UCSD-AML1 (cell line): ENCODE results near the gene SPRED3.
"Not testable (repeated sequence)": the region's sequence is repeated elsewhere in the genome, so short reads cannot be mapped to it uniquely, and the experiment has no call there.

Experiments used
- DNase-seq: peaks from one replicate; lab custom pipeline; 2025; ENCODE audit not compliant: unreplicated experiment; lab: John Stamatoyannopoulos, UW

The SPRED3 gene, protein sequence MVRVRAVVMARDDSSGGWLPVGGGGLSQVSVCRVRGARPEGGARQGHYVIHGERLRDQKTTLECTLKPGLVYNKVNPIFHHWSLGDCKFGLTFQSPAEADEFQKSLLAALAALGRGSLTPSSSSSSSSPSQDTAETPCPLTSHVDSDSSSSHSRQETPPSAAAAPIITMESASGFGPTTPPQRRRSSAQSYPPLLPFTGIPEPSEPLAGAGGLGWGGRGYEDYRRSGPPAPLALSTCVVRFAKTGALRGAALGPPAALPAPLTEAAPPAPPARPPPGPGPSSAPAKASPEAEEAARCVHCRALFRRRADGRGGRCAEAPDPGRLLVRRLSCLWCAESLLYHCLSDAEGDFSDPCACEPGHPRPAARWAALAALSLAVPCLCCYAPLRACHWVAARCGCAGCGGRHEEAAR

DNA sequence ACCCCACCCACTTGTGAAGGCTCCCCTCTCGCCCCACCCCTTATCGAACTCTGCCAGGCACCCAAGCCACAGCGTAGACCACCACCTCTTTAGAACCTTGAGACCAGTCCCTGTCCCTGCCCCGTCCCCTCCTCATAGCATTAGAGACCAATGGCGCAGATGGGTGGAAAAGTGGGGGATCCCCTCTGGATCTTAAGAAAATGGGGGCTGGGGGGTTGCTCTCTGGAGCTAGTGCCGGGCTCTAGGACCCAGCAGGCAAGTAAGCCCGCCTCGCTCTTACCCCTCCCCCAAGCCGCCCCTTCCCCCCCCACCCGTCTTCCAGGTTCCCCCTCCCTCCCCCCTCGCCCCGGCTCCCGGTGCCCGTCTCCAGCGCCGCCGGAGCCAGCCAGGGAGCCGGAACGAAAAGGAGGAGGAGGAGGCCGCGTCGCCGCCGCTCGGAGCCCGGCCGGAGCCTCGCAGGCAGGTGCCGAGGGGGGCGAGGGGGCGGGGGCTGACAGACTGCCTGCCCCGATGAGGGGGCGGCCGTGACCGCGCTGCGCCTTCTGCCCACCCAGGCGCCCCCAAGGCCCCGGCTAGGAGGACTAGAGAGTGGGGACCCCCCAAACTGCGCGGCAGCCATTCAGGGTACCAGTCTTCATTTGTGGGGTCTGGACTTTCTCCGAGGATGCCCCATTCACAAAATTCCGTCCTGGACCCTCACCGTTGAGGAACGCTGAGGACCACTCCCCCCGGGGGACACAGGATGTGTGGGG, at the start of gene SPRED3:
Gene SPRED3, plus strand, starts transcription at position 349 of the 752 bp plus-strand sequence. CDS start 1,606 bp downstream, outside the sequence.
- no peak for DNase-seq

DNA sequence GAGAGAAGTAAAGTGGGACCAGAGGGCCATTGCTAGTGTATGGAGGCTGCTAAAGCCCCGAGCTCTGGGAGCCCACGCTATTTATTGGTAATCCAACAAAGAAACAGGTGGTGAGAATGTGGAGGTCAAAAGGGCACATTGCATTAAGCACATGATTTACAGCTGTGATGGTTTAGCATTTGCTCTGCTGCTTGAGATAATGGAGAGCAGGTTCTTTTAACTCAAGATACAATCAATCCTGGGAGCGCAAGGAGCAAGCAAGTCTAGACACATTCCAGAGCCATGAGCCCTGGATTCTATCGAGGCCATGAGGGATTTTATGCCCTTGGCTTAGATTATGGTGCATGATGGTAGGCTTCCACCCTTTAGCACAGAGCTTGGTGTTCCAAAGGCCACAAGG, 49.5 kb upstream of the SPRED3 start:
- not testable (repeated sequence) for DNase-seq

DNA sequence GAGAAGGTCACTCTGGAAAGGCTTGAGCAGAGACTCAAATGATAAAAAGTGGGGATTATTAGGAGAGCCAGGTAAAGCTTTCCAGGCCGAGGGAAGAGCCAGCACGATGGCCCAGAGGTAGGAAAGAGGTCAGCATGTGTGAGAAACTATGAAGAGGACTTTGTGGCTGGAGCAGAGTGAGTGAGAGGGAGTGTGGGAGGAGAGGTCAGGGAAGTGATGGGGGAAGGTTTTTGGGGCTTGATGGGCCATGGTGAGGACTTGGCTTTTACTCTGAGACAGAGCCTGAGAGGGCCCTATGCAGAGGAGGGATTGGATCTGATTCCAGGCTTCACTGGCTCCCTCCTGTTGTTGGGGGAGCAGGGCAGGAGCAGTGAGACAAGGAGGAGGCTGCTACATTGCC, 47.6 kb upstream of the SPRED3 start:
- no peak for DNase-seq

DNA sequence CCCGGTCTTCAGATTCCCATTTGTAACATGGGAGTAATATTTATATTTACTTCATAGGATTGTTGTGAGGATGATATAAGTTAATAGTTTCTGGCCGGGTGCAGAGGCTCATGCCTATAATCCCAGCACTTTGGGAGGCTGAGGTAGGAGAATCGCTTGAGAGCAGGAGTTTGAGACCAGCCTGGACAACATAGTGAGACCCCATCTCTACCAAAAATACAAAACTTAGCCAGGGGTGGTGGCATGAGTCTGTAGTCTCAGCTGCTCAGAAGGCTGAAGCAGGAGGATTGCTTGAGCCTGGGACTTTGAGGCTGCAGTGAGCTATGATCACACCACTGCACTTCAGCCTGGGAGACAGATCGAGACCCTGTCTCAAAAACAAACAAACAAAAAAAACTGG, 41.7 kb upstream of the SPRED3 start:
- DNase-seq = no peak

DNA sequence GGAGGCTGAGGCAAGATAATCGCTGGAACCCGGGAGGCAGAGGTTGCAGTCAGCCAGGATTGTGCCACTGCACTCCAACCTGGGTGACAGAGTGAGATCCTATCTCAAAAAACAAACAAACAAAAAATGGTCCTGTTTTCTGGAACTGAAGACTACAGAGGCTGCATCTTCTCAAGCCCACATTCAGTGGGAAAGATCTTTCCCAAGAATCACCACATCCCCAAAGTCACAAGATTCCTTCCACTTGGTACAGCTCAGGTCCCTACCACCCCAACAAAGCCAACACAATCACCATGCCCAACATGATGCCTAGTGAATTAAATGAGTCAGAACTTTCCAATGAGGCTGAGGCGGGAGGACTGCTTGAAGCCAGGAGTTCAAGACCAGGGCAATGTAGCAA, 37.6 kb upstream of the SPRED3 start:
- no peak for DNase-seq

DNA sequence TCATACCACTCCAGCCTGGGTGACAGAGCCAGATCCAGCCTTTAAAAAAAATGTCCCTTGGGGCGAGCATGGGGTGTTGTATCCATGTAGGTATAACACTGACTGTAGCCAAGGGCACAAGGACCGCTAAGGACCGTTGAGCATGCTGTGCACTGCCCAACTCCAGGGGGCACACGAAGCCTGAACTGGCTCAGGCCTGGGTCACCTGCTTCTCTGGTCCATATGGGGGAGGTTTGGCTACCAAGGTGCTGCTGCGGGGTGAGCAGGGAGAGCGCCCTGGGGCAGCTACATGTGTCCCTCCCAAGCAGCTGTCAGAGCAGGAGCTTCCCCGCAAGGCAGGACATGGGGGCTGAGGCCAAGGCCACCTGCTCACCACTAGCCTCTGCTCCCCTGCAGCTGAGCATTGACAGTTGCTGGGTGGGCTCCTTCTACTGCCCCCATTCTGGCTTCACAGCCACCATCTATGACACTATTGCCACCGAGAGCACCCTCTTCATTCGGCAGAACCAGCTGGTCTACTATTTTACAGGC, 36.6 kb upstream of the SPRED3 start:
- no peak for DNase-seq

DNA sequence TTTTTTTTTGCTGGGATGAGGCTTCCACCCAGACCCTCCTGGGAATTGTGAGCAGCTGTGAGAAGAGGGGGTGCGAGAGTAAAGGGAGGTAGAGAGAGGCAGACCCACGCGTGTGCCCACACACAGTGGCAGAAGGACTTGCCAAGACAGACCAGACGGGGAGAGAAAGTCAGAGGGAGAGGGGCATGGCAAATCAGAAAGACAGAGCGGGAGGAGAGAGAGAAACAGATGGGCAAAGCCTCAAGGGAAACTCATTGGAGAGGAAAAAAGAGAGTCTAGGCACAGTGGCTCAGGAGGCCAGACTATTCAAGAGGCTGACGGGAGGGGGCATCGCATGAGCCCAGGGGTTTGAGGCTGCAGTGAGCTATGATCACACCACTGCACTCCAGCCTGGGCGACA, 35.9 kb upstream of the SPRED3 start:
- no peak for DNase-seq

DNA sequence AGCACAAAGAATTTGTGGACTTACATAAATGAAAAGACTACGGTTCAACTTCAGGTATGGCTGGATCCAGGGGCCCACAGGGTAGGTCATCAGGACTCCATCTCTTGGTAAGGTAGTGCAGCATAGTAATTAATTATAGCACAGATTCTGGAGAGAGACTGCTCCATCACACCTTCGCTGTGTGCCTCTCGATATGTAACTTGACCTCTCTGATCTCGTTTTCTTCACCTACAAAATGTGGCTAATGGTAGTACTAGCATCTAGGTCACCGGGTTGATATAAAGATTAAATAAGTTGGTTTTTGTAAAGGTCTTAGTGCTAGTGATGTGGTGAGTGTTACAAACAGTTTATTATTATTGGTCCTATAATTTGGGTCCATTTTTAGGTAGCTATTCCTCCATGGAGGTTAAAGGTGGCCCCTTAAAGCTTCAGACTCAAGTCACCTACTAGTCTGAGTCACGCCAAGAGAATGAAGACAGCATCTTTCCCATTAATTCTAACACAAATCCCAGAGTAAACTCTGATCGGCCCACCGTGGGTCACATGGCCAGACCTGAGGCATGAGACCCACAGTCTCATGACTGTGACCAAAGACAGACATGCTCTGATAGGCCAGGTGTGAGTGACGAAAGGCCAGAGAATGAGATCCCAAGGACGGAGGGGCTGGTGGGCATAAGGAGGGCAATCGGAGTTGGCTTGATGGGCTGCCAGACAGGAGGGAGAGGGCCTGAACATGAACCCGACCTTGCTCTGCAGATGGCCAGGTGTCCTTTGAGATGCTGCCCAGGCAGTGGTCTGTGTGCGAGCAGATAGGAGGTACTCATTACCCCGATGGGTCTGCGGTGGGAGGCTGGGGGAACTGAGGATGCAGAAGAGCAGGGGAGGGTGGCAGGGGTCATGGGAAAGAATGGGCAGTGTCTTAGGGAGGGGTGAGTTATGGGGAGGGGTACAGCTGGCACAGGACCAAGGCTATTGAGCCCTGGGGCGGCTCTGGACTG, 32.5 kb upstream of the SPRED3 start:
- no peak for DNase-seq

DNA sequence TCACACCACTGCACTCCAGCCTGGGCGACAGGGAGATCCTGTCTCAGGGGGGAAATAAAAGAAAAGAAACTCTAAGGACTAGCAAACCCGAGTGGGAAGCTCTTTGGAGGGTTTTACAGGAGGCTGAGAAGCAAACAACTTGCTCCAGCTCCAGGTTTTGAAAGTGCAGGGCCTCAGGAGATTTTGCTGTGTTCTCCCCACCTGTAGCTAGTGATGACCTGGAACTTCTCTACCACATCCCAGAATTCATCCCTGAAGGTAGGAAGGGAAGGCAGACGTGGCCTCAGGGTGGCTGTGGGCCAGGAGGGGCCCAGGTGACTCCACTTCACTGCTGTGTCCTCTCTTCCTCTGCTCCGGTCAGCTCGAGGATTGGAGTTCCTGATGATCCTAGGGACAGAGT, 30.4 kb upstream of the SPRED3 start:
- DNase-seq = no peak

DNA sequence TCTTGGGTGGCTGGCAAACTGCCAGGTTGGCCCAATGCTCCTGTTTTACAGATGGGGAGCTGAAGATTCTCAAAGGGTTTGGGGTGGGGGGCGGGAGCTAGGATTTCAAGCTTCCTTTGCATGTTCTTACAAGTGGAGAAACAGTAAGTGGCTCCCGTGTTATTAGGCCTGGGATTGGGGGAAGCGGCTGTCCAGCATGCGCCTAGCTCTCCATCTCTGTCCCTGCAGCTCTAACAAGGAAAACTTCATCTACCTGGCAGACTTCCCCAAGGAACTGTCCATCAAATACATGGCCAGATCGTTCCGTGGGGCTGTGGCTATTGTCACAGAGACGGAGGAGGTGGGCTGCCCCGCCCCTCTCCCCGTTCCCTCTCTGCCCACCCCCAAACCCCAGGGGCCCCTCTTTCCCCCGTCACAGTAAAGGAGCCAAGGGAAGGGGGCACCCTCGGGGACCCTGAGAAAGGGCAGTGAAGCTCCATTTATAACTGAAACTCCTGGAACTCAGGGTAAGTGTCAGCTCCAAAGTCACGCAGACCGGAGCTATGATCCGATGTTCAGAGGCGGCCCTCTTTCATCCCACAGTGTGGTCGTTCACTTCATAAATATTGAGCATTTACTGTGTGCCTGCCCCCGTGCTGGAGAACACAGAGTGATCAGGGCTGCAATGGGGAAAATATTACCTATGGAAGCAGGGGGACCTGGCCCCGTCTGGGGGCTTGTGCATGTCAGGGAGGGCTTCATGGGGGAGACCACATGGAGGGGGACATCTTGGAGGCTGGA, 29.1 kb upstream of the SPRED3 start:
- DNase-seq = no peak

DNA sequence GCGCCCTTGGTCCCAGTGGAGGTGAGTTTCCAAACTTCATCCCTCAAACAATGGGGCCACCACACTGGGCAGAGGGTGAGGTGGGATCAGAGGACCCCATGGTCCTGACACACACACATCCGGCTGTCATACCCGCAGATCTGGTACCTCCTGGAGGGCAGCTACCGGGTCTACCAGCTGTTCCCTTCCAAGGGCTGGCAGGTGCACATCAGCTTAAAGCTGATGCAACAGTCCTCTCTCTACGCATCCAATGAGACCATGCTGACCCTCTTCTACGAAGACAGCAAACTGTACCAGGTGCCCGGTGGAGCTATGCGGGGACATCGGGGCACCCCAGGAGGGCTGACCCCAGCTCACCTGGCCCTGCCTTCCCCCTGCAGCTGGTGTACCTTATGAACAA, 28.1 kb upstream of the SPRED3 start:
- DNase-seq = no peak

DNA sequence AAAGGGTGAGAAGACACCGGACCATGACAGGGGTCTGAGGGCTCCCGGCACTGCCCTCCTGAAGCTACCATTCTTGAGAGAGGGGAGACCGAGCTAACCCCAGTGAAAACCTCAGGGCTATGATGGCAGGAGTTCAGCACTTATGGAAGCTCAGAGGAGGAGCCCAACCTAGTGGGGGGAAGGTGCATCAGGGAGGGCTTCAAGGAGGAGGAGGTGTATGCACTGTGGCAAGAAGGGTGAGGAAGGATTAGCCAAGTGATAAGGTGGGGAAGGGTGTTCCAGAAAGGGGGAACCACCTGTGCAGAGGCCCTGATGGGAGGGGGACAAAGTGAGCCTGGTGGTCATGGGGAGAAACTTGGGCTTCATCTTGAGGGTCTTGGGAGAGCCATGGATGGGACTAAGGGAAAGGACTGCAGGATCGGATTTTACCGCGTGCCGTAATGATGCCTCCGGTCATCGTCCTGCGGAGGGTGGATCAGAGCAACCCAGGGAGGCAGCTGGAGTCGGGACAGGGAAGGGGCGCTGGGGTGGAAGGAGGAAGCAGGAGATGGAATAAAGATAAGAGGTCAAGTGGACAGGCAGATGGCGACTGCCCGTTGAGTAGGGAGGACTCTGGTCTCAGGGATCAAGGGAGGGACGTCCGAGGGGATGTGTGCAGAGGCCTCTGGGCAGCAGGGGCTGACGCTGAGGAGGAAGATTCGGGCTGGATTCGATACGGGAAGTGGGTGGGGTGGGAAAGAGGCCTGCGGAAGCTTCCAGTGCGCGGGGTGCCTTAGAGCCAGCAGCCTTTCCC, 27.5 kb upstream of the SPRED3 start:
- DNase-seq = no peak

DNA sequence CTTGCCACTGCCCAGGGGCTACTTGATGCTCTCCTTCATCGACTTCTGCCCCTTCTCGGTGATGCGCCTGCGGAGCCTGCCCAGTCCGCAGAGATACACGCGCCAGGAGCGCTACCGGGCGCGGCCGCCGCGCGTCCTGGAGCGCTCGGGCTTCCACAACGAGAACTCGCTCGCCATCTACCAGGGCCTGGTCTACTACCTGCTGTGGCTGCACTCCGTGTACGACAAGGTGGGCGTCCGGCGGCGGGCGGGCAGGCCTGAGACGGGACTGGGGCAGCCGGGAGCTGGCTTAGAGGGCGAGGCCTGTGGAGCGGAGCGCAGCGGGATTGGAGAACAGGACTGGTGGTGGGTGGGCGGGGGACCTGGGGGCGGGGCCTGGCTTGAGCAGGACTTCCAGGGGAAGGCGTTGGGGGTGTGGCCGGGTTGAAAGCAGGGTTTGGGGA, 26.8 kb upstream of the SPRED3 start:
- DNase-seq = peak; percentile 87

DNA sequence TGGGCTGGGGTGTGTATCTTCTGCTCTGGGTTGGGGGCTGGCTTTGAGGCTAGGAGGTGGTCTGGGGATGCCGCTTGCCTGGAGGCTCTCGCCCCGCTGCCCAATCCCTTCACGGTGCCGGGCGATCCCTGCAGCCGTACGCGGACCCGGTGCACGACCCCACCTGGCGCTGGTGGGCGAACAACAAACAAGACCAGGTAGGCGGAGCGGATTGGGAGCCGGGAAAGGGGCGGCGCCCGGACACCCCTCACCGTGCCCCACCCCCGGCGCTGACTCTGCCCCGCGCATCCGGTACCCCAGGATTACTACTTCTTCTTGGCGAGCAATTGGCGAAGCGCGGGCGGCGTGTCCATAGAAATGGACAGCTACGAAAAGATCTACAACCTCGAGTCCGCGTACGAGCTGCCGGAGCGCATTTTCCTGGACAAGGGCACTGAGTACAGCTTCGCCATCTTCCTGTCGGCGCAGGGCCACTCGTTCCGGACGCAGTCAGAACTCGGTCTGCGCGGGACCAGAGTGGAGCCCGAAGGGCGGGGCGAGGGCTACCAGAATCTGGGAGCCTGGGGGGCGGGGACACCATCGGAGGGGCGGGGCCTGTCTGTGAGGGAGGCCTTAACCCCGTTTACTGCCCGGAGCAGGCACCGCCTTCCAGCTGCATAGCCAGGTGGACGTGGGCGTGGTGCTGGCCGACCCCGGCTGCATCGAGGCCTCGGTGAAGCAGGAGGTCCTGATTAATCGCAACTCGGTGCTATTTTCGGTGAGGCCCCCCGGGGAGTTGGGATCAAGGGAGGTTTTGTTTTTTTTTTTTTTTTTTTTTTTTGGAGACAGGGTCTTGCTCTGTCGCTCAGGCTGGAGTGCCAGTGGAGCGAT, 26.2 kb upstream of the SPRED3 start:
- peak; percentile 90 for DNase-seq

DNA sequence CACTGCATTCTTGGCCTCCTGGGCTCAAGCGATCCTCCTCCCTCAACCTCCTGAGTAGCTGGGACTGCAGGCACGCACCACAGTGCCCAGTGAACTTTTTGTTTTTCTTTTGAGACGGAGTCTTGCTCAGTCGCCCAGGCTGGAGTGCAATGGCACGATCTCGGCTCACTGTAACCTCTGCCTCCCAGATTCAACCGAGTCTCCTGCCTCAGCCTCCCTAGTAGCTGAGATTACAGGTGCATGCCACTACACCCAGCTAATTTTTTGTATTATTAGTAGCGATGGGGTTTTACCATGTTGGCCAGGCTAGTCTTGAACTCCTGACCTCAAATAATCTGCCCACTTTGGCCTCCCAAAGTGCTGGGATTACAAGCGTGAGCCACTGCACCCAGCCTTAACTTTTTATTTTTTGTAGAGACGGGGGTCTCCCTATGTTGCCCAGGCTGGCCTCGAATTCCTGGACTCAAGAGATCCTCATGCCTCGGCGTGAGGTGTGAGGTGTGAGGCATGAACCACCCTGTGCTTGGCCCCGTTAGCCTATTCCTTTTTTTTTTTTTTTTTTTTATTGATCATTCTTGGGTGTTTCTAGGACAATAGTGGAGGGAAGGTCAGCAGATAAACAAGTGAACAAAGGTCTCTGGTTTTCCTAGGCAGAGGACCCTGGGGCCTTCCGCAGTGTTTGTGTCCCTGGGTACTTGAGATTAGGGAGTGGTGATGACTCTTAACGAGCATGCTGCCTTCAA, 25.4 kb upstream of the SPRED3 start:
- DNase-seq = not testable (repeated sequence)

DNA sequence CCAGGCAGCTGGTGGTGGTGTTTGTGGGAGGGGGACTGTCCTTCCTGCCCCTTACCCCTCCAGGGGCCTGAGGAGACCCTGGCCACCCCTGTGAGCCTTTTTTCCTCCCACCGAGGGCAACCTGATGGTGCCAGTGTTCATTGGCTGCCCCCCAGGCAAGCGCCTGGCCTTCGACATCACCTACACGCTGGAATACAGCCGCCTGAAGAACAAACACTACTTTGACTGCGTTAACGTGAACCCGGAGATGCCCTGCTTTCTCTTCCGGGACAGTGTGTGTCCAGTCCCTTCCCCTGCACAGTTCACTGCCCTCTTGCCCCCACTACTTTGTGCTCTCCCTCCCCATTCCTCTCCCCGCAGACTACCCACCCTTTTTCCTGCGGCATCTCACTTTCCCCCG, 21.5 kb upstream of the SPRED3 start:
- DNase-seq = no peak

DNA sequence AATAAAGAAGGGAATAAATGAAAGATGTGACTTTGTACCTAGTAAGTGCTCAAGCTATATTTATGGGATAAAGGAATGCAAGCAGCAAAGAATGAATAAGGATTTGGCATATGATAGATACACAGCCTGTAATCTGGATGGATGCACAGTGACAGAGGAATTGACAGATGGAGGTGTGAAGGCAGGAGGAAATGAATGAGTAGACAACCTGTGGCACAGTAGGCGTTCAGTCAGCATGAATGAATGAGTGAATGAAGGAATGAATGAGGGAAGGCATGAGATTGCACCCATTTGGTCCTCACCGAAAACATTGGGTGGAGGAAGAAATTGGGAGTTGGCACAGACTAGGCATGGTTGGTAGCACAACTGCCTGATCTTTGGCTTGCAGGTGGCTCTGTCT, 18.9 kb upstream of the SPRED3 start:
- no peak for DNase-seq

DNA sequence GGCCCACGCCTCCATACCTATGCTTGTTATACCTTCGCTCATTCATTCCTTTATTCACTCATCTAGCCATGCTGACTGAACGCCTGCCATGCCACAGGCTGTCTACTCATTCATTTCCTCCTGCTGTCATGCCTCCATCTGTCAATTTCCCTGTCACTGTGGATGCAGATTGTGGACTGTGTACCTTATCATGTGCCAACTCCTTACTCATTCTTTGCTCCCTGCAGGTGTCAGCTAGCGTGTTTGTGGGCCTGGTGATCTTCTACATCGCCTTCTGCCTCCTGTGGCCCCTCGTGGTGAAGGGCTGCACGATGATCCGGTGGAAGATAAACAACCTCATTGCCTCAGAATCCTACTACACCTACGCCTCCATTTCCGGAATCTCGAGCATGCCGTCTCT, 18.2 kb upstream of the SPRED3 start:
- no peak for DNase-seq
